ENCODE results near the gene AADACL4. TPM values are rescaled to one million over a fixed set of nuclear protein-coding genes. Genes with fewer than 3 reads are reported as not detected.
"Not testable (repeated sequence)": the region's sequence is repeated elsewhere in the genome, so short reads cannot be mapped to it uniquely, and the experiment has no call there.

AADACL4 gene
- total RNA-seq, 5 donors from 2014 or later (not counting 1 experiment from before 2014, with no cell fraction given), result not detected

DNA sequence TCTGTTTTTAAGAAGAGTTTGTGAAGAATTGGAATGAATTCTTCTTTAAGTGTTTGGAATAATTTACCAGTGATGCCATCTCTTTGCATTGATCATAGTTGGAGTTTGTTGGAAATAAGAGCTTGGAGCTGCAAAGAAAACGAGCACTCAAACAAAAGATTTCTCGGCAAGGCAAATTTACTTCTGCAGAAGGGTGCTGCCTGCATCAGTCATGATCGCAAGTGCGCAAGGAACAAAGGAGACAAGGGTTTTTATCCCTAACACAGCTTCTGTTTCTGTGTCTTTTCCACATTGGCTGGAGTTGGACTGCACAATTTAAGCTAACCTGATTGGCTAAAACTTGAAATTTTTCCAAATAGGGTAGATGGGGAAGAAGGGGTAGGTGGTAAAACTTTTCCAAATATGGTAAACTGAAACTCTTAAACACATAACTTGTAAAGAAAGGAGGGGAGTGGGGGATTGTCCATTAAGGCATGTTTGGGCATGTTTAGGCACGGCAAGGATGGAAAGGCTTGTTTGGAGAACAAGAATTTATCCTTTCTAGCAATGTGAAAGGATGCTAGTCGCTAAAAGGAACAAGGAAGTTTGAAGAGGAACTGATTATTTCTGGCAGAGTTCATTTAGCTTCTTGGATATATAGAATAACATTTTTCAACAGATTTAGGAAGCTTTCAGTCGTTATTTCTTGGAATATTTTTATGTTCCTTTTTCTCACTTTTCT, 3.5 kb upstream of the AADACL4 start:
- Mint-ChIP-seq H3K9me3 (peaks cover 3 to 27% (median 12%) of the 10 kb centered on the region in 3 donors), H3K27ac (no peak overlapping the region), H3K4me3 (no peak overlapping the region), H3K36me3 (peaks cover 4% of the 10 kb centered on the region), H3K4me1 (no peaks in the 10 kb centered on the region), H3K27me3 (peaks cover under 1 to 2% of the 10 kb centered on the region in 2 donors)
- DNase-seq (no peak), ATAC-seq (replicated peaks in 1 of 4) (no peak)
- Histone ChIP-seq H3K27me3 (replicated peaks in 1 of 2; ENCODE audit: control insufficient read depth in 2 of 2, extremely low read depth in 1 of 2, insufficient read depth in 2 of 2, low read length in 1 of 2) (peaks cover 0 to 25% of the 10 kb centered on the region in 2 experiments), H3K36me3 (ENCODE audit: control insufficient read depth in 2 of 2, extremely low read depth in 1 of 2, insufficient read depth in 1 of 2, low read length in 1 of 2) (no peaks in the 10 kb centered on the region), H3K4me3 (ENCODE audit: control insufficient read depth in 1 of 2, extremely low read depth in 1 of 2, low read length in 1 of 2) (no peak overlapping the region), H3K9me3 (peaks cover 5% of the 10 kb centered on the region), H3K27ac (ENCODE audit: low read length) (no peak overlapping the region), H3K4me1 (ENCODE audit: control insufficient read depth in 1 of 2, extremely low read depth in 1 of 2, insufficient read depth in 2 of 2, low read length in 2 of 2) (no peaks in the 10 kb centered on the region)
- 95% methylated on average over 4 of the region's 7 CpGs for WGBS (ENCODE audit: insufficient coverage)
- ChIA-PET CTCF (interaction anchor here in 1 of 2 donors (1.1 kb wide), 1 partner anchor 18 kb away, joined by 5 read pairs; no protein-coding TSS in a partner anchor), POLR2A (no interaction called here)

DNA sequence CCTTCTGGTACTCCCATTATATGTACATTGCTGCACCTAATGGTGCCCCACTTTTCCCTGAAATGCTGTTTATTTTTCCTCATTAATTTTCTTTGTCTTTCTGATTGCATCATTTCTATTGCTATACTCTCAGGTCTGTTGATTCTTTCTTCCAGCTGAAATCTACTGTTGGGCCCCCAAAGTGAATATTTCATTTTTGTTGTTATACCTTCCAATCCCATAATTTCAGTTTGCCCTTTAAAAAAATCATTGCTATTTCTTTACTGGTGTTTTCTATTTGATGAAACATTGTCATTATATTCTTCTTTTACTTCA, 3.0 kb upstream of the AADACL4 start:
- H3K27ac Mint-ChIP-seq, result no peak overlapping the region
- DNase-seq, result no peak
- H3K4me1 Mint-ChIP-seq, result no peaks in the 10 kb centered on the region

DNA sequence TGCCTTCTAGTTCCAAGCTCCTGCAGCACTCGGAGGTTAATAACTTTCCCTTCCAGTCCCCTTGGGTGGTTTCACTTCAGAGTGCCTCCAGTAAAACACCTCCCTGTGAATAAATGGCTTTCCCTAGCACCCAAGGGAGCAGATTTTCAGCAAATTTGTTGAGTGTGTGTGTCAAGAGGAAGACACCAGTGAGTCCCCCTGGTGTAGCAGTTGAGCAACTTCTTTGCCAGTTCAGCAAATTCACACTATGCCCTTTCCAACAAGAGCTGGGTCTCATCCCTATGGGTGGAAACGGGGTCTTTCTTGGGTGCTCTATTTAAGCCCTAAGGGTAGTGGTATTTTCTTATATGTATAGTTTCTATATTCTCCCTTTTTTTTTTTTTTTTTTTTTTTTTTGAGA, 806 bp upstream of the AADACL4 start:
- Histone ChIP-seq H3K27me3 (replicated peaks in 1 of 2; ENCODE audit: control insufficient read depth in 2 of 2, extremely low read depth in 1 of 2, insufficient read depth in 2 of 2, low read length in 1 of 2) (peaks cover 0 to 23% of the 10 kb centered on the region in 2 experiments), H3K27ac (ENCODE audit: low read length) (no peak overlapping the region), H3K9me3 (peaks cover 5% of the 10 kb centered on the region), H3K4me1 (ENCODE audit: control insufficient read depth in 1 of 2, extremely low read depth in 1 of 2, insufficient read depth in 2 of 2, low read length in 2 of 2) (no peaks in the 10 kb centered on the region), H3K36me3 (ENCODE audit: control insufficient read depth in 2 of 2, extremely low read depth in 1 of 2, insufficient read depth in 1 of 2, low read length in 1 of 2) (no peaks in the 10 kb centered on the region), H3K4me3 (ENCODE audit: control insufficient read depth in 1 of 2, extremely low read depth in 1 of 2, low read length in 1 of 2) (no peak overlapping the region)
- Mint-ChIP-seq H3K27ac (no peak overlapping the region), H3K27me3 (peaks cover 0 to 4% of the 10 kb centered on the region in 2 donors), H3K4me1 (no peaks in the 10 kb centered on the region), H3K4me3 (no peak overlapping the region), H3K9me3 (peaks cover 3 to 27% (median 12%) of the 10 kb centered on the region in 3 donors), H3K36me3 (peaks cover 4% of the 10 kb centered on the region)
- ChIA-PET CTCF (interaction anchor here in 1 of 2 donors (0.7 kb wide), 2 partner anchors 87 to 368 kb away, joined by 3 to 4 read pairs; no protein-coding TSS in a partner anchor), POLR2A (no interaction called here)
- no peak for DNase-seq
- ATAC-seq (replicated peaks in 1 of 4), result no peak
- WGBS (ENCODE audit: insufficient coverage), result no CpG with 5 or more reads among the region's 2 CpGs

More for the DNA sequence above, 3.0 kb upstream of the AADACL4 start:
- Histone ChIP-seq H3K4me3 (ENCODE audit: control insufficient read depth in 1 of 2, extremely low read depth in 1 of 2, low read length in 1 of 2) (no peak overlapping the region), H3K27ac (ENCODE audit: low read length) (no peak overlapping the region), H3K36me3 (ENCODE audit: control insufficient read depth in 2 of 2, extremely low read depth in 1 of 2, insufficient read depth in 1 of 2, low read length in 1 of 2) (no peaks in the 10 kb centered on the region), H3K9me3 (peaks cover 5% of the 10 kb centered on the region), H3K27me3 (replicated peaks in 1 of 2; ENCODE audit: control insufficient read depth in 2 of 2, extremely low read depth in 1 of 2, insufficient read depth in 2 of 2, low read length in 1 of 2) (peaks cover 0 to 29% of the 10 kb centered on the region in 2 experiments), H3K4me1 (ENCODE audit: control insufficient read depth in 1 of 2, extremely low read depth in 1 of 2, insufficient read depth in 2 of 2, low read length in 2 of 2) (no peaks in the 10 kb centered on the region)
- Mint-ChIP-seq H3K36me3 (peaks cover 4% of the 10 kb centered on the region), H3K9me3 (peaks cover 3 to 27% (median 12%) of the 10 kb centered on the region in 3 donors), H3K27me3 (peaks cover 0 to 2% of the 10 kb centered on the region in 2 donors), H3K4me3 (no peak overlapping the region)
- ChIA-PET CTCF (interaction anchor here (0.7 to 1.1 kb wide), 2 partner anchors 18 to 73 kb away, joined by 3 to 5 read pairs; no protein-coding TSS in a partner anchor), POLR2A (no interaction called here)
- ATAC-seq (replicated peaks in 1 of 4), result no peak

DNA sequence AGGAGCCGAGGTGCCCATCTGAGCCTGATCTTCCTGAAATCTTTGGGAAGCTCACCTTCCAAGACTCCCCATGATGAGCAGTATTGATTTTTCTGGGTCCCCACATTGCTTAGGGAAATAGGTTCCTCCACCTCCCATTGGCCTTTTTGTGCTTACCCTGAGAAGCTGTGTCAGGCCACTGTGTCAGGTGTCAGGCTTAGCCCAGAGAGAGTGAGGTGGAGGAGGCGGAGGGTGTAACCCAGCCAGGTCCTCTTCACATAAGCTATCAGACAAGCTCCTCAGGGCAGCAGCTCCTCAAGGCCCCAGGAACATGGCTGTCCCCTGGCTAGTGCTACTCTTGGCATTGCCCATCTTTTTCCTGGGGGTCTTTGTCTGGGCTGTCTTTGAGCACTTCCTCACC, 352 bp downstream of the AADACL4 start:
- peaks cover 3 to 27% (median 12%) of the 10 kb centered on the region in 3 donors for H3K9me3 Mint-ChIP-seq

DNA sequence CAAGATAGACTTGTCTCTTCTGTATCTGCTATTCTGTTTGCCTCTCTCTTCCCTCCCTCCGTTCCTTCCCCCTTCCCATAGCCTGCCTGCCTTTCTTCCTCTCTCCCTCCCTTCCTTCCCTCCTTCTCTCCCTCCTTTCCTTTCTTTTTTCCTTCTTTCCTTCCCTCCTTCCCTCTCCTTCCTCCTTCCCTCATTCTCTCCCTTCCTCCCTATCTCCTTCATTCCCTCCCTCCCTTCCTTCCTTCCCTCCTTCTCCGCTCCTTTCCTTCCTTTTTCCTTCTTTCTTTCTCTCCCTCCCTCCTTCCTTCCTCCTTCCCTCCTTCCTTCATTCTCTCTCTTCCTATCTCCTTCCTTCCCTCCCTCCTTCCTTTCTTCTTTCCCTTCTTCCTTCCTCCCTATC, 944 bp downstream of the AADACL4 start:
- no peak overlapping the region for H3K27ac Mint-ChIP-seq
- ChIA-PET CTCF (no interaction called here), POLR2A (no interaction called here)
- peaks cover 5% of the 10 kb centered on the region for H3K9me3 ChIP-seq
- no peaks in the 10 kb centered on the region for H3K4me1 Mint-ChIP-seq
- peaks cover 4% of the 10 kb centered on the region for H3K36me3 Mint-ChIP-seq
- no peaks in the 10 kb centered on the region for H3K4me1 ChIP-seq (ENCODE audit: control insufficient read depth in 1 of 2, extremely low read depth in 1 of 2, insufficient read depth in 2 of 2, low read length in 2 of 2)
- no peaks in the 10 kb centered on the region for H3K36me3 ChIP-seq (ENCODE audit: control insufficient read depth in 2 of 2, extremely low read depth in 1 of 2, insufficient read depth in 1 of 2, low read length in 1 of 2)
- H3K4me3 ChIP-seq (ENCODE audit: control insufficient read depth in 1 of 2, extremely low read depth in 1 of 2, low read length in 1 of 2), result no peak overlapping the region
- 85% methylated on average over 2 of the region's 2 CpGs for WGBS (ENCODE audit: insufficient coverage)
- H3K9me3 Mint-ChIP-seq, result peaks cover 3 to 21% (median 10%) of the 10 kb centered on the region in 3 donors
- peaks cover 0 to 25% of the 10 kb centered on the region in 2 experiments for H3K27me3 ChIP-seq (replicated peaks in 1 of 2; ENCODE audit: control insufficient read depth in 2 of 2, extremely low read depth in 1 of 2, insufficient read depth in 2 of 2, low read length in 1 of 2)
- peaks cover 8 to 13% of the 10 kb centered on the region in 2 donors for H3K27me3 Mint-ChIP-seq
- ATAC-seq (replicated peaks in 1 of 4), result no peak
- H3K4me3 Mint-ChIP-seq, result no peak overlapping the region
- H3K27ac ChIP-seq (ENCODE audit: low read length), result no peak overlapping the region
- no peak for DNase-seq

More for the DNA sequence above, 352 bp downstream of the AADACL4 start:
- Mint-ChIP-seq H3K4me3 (no peak overlapping the region), H3K36me3 (peaks cover 4% of the 10 kb centered on the region), H3K27ac (no peak overlapping the region), H3K27me3 (peaks cover 5 to 11% of the 10 kb centered on the region in 2 donors), H3K4me1 (no peaks in the 10 kb centered on the region)
- ATAC-seq (replicated peaks in 1 of 4) (no peak), DNase-seq (no peak)
- WGBS (ENCODE audit: insufficient coverage), result no CpG with 5 or more reads among the region's 2 CpGs
- no peak overlapping the region for H3K27ac ChIP-seq (ENCODE audit: low read length)
- H3K9me3 ChIP-seq, result peaks cover 5% of the 10 kb centered on the region
- H3K36me3 ChIP-seq (ENCODE audit: control insufficient read depth in 2 of 2, extremely low read depth in 1 of 2, insufficient read depth in 1 of 2, low read length in 1 of 2), result no peaks in the 10 kb centered on the region
- no peaks in the 10 kb centered on the region for H3K4me1 ChIP-seq (ENCODE audit: control insufficient read depth in 1 of 2, extremely low read depth in 1 of 2, insufficient read depth in 2 of 2, low read length in 2 of 2)
- ChIA-PET CTCF (no interaction called here), POLR2A (no interaction called here)
- no peak overlapping the region for H3K4me3 ChIP-seq (ENCODE audit: control insufficient read depth in 1 of 2, extremely low read depth in 1 of 2, low read length in 1 of 2)
- peaks cover 0 to 21% of the 10 kb centered on the region in 2 experiments for H3K27me3 ChIP-seq (replicated peaks in 1 of 2; ENCODE audit: control insufficient read depth in 2 of 2, extremely low read depth in 1 of 2, insufficient read depth in 2 of 2, low read length in 1 of 2)

DNA sequence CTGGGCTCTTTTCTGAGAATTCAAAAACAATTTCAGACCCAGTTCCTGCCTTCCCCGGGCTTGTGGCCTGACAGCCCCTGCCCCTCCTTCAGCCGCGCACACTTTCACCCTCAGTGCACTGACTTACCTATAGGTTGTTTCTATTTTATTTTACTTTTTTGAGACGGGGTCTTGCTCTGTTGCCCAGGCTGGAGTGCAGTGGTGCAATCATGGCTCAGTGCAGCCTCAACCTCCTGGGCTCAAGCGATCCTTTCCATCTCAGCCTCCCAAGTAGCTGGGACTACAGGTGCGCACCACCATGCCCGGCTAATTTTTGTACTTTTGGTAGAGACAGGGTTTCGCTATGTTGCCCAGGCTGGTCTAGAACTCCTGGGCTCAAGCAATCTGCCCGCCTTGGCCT, 1.5 kb downstream of the AADACL4 start:
- H3K4me3 Mint-ChIP-seq; H3K36me3 ChIP-seq (ENCODE audit: control insufficient read depth in 2 of 2, extremely low read depth in 1 of 2, insufficient read depth in 1 of 2, low read length in 1 of 2); H3K9me3 ChIP-seq; H3K36me3 Mint-ChIP-seq; H3K27ac Mint-ChIP-seq; POLR2A ChIA-PET; H3K4me1 ChIP-seq (ENCODE audit: control insufficient read depth in 1 of 2, extremely low read depth in 1 of 2, insufficient read depth in 2 of 2, low read length in 2 of 2); DNase-seq; ATAC-seq (replicated peaks in 1 of 4); H3K4me3 ChIP-seq (ENCODE audit: control insufficient read depth in 1 of 2, extremely low read depth in 1 of 2, low read length in 1 of 2); H3K4me1 Mint-ChIP-seq; H3K27ac ChIP-seq (ENCODE audit: low read length): not testable (repeated sequence)
- WGBS (ENCODE audit: insufficient coverage), result 92% methylated on average over 4 of the region's 9 CpGs
- peaks cover 3 to 15% (median 6%) of the 10 kb centered on the region in 3 donors for H3K9me3 Mint-ChIP-seq
- CTCF ChIA-PET, result interaction anchor here in 1 of 2 donors (1.1 kb wide), 1 partner anchor 545 kb away, joined by 3 read pairs; no protein-coding TSS in a partner anchor
- peaks cover 0 to 25% of the 10 kb centered on the region in 2 experiments for H3K27me3 ChIP-seq (replicated peaks in 1 of 2; ENCODE audit: control insufficient read depth in 2 of 2, extremely low read depth in 1 of 2, insufficient read depth in 2 of 2, low read length in 1 of 2)
- peaks cover 12 to 13% of the 10 kb centered on the region in 2 donors for H3K27me3 Mint-ChIP-seq

Data from T-cell (primary cell).